Measurements from ENCODE around the gene TAF1D. TPM values are rescaled to one million over a fixed set of nuclear protein-coding genes. Genes with fewer than 3 reads are reported as not detected.

Gene TAF1D
- polyA plus RNA-seq, 1 donor from 2014 or later: 204 TPM

DNA sequence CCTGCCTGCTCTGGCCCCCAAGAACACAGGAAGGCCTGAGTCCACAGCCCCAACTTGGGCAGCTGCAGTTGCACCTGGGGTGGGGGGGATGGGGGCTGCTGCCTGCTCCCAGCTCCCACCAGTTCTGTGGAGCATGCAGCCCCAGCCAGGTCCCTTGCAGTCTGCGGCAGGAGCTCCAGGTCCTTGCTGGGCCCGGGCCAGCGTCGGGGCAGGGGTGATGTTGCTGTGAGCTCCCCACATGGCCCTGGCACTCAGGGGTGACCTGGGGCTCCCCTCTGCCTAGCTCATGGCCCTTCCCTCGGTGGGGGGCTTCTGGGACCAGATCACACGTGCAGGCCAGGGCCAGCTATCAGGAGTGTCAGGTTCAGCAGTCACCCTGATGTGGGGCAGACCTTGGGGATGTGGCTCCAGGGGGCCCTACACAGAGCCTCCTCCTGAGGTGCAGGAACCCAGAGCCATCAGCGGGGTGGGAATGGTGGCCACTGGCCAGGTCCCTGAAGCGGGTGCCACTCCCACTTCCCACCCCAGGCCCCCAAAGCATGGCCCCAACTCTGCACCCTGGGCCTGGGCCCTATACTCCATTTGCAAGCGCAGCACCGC, 32.4 kb upstream of the TAF1D start:
- H3K9me3 ChIP-seq (ENCODE audit: low read length): no peaks in the 10 kb centered on the region
- no peaks in the 10 kb centered on the region for H3K79me2 ChIP-seq (replicated peaks; ENCODE audit: insufficient read depth, low read length)
- no peak overlapping the region for H3K9ac ChIP-seq (ENCODE audit: low read length)
- H3K27ac ChIP-seq (ENCODE audit: low read length): no peak overlapping the region
- H3K4me3 ChIP-seq (ENCODE audit: low read length): no peak overlapping the region
- TF ChIP-seq MXI1 (conservative IDR thresholded peaks at IDR 0.05; ENCODE audit: poor library complexity, severe bottlenecking): no peak
- TF ChIP-seq POLR2AphosphoS5 (IDR thresholded peaks at IDR 0.05): no peak
- no peak for TF ChIP-seq SMC3 (conservative IDR thresholded peaks at IDR 0.05; ENCODE audit: poor library complexity)
- TF ChIP-seq EP300 (conservative IDR thresholded peaks at IDR 0.05; ENCODE audit: poor library complexity, severe bottlenecking): no peak
- no peak for TF ChIP-seq TAF1 (IDR thresholded peaks at IDR 0.05; ENCODE audit: low read depth)
- TF ChIP-seq RAD21 (conservative IDR thresholded peaks at IDR 0.05): no peak
- H3K27me3 ChIP-seq (ENCODE audit: insufficient read depth, low read depth, low read length): no peaks in the 10 kb centered on the region
- no peaks in the 10 kb centered on the region for H3F3A ChIP-seq (ENCODE audit: insufficient read depth, low read length, poor library complexity, severe bottlenecking)
- no peaks in the 10 kb centered on the region for H3K9me2 ChIP-seq (ENCODE audit: insufficient read depth, low read length)
- H3K36me3 ChIP-seq (ENCODE audit: insufficient read depth, low read length): no peaks in the 10 kb centered on the region
- H2AFZ ChIP-seq (ENCODE audit: low read depth, low read length): no peak overlapping the region
- H4K20me1 ChIP-seq (ENCODE audit: insufficient read depth): no peaks in the 10 kb centered on the region
- no peak overlapping the region for H3K4me2 ChIP-seq (ENCODE audit: low read length)

DNA sequence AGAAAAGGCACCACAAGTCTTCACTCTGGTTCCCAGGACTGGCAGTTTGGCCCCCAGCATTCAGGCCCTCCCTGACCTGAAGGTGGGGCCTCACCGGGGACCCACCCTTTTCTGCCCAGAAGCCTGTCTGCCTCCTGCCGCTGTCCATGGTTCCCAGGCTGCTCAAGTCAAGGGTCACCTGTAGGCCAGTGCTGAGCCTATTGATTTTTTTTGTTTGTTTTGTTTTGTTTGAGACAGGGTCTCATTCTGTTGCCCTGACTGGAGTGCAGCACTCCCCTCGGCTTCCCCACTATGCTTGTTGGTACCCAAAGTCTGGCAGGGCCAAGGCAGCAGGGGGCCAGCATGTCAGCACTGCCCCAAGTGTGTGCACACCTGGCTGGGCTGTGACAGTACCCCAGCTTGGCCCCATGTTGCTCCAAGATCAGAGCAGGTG, 31.8 kb upstream of the TAF1D start:
- Histone ChIP-seq H3K79me2 (replicated peaks; ENCODE audit: insufficient read depth, low read length) (no peaks in the 10 kb centered on the region), H3K4me2 (ENCODE audit: low read length) (no peak overlapping the region), H3K4me3 (ENCODE audit: low read length) (no peak overlapping the region), H3F3A (ENCODE audit: insufficient read depth, low read length, poor library complexity, severe bottlenecking) (no peaks in the 10 kb centered on the region), H3K9me2 (ENCODE audit: insufficient read depth, low read length) (no peaks in the 10 kb centered on the region), H3K9ac (ENCODE audit: low read length) (no peak overlapping the region), H2AFZ (ENCODE audit: low read depth, low read length) (no peak overlapping the region), H3K9me3 (ENCODE audit: low read length) (no peaks in the 10 kb centered on the region), H3K27ac (ENCODE audit: low read length) (no peak overlapping the region), H3K36me3 (ENCODE audit: insufficient read depth, low read length) (no peaks in the 10 kb centered on the region), H4K20me1 (ENCODE audit: insufficient read depth) (no peaks in the 10 kb centered on the region), H3K27me3 (ENCODE audit: insufficient read depth, low read depth, low read length) (no peaks in the 10 kb centered on the region)
- TF ChIP-seq MXI1 (conservative IDR thresholded peaks at IDR 0.05; ENCODE audit: poor library complexity, severe bottlenecking) (no peak), SMC3 (conservative IDR thresholded peaks at IDR 0.05; ENCODE audit: poor library complexity) (no peak), RAD21 (conservative IDR thresholded peaks at IDR 0.05) (no peak), TAF1 (IDR thresholded peaks at IDR 0.05; ENCODE audit: low read depth) (no peak), POLR2AphosphoS5 (IDR thresholded peaks at IDR 0.05) (no peak), EZH2 (IDR thresholded peaks at IDR 0.05; ENCODE audit: borderline replicate concordance, insufficient read depth, low read length, poor library complexity, severe bottlenecking) (no peak), EP300 (conservative IDR thresholded peaks at IDR 0.05; ENCODE audit: poor library complexity, severe bottlenecking) (no peak)
- TF ChIP-seq, protein P1, sequence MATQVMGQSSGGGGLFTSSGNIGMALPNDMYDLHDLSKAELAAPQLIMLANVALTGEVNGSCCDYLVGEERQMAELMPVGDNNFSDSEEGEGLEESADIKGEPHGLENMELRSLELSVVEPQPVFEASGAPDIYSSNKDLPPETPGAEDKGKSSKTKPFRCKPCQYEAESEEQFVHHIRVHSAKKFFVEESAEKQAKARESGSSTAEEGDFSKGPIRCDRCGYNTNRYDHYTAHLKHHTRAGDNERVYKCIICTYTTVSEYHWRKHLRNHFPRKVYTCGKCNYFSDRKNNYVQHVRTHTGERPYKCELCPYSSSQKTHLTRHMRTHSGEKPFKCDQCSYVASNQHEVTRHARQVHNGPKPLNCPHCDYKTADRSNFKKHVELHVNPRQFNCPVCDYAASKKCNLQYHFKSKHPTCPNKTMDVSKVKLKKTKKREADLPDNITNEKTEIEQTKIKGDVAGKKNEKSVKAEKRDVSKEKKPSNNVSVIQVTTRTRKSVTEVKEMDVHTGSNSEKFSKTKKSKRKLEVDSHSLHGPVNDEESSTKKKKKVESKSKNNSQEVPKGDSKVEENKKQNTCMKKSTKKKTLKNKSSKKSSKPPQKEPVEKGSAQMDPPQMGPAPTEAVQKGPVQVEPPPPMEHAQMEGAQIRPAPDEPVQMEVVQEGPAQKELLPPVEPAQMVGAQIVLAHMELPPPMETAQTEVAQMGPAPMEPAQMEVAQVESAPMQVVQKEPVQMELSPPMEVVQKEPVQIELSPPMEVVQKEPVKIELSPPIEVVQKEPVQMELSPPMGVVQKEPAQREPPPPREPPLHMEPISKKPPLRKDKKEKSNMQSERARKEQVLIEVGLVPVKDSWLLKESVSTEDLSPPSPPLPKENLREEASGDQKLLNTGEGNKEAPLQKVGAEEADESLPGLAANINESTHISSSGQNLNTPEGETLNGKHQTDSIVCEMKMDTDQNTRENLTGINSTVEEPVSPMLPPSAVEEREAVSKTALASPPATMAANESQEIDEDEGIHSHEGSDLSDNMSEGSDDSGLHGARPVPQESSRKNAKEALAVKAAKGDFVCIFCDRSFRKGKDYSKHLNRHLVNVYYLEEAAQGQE (IDR thresholded peaks at IDR 0.05; ENCODE audit: borderline replicate concordance): no peak
- TF ChIP-seq, protein P2, sequence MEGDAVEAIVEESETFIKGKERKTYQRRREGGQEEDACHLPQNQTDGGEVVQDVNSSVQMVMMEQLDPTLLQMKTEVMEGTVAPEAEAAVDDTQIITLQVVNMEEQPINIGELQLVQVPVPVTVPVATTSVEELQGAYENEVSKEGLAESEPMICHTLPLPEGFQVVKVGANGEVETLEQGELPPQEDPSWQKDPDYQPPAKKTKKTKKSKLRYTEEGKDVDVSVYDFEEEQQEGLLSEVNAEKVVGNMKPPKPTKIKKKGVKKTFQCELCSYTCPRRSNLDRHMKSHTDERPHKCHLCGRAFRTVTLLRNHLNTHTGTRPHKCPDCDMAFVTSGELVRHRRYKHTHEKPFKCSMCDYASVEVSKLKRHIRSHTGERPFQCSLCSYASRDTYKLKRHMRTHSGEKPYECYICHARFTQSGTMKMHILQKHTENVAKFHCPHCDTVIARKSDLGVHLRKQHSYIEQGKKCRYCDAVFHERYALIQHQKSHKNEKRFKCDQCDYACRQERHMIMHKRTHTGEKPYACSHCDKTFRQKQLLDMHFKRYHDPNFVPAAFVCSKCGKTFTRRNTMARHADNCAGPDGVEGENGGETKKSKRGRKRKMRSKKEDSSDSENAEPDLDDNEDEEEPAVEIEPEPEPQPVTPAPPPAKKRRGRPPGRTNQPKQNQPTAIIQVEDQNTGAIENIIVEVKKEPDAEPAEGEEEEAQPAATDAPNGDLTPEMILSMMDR (IDR thresholded peaks at IDR 0.05; ENCODE audit: poor library complexity, severe bottlenecking): no peak
